GM13977 (cell line): Measurements from ENCODE around the gene CS.
"Not testable (repeated sequence)": the region's sequence is repeated elsewhere in the genome, so short reads cannot be mapped to it uniquely, and the experiment has no call there.

Source experiments
- DNase-seq: peaks from one replicate; pipeline ENCODE4 v3.0.0; 2012; ENCODE audit warnings: low spot score
- in situ Hi-C: fragments of 300-500 bp; cut with MboI; formaldehyde crosslinking; loops from one replicate; pipeline ENCODE4 v1.12.0; 2022; ENCODE audit warnings: low sequenced_read_pairs, low pct_unique_long_range_greater_than_20kb, mixed read lengths, inconsistent platforms; ENCODE audit not compliant: unreplicated experiment
- TF ChIP-seq, protein P1 (sequence below): IDR thresholded peaks from 2 replicates; pipeline ENCODE4 v1.5.1; 2012; ENCODE audit warnings: mild to moderate bottlenecking, control low read depth; ENCODE audit not compliant: insufficient read depth; ENCODE audit errors: extremely low read depth, missing control alignments

Gene CS

DNA sequence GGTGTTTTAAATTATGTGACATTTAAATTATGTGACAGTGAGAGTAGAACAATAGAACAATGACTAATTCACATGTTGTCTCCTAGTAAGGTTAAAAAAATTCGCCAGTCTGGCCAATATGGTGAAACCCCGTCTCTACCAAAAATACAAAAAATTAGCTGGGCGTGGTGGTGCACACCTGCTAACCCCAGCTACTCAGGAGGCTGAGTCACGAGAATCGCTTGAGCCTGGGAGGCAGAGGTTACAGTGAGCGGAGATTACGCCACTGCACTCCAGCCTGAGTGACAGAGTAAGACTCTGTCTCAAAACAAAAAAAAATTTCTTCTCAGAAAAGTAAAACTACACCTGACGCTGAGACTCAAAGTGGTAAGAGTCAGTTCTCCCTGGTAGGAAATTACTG is 2.7 kb downstream of the CS start:
- TF ChIP-seq, protein P1, sequence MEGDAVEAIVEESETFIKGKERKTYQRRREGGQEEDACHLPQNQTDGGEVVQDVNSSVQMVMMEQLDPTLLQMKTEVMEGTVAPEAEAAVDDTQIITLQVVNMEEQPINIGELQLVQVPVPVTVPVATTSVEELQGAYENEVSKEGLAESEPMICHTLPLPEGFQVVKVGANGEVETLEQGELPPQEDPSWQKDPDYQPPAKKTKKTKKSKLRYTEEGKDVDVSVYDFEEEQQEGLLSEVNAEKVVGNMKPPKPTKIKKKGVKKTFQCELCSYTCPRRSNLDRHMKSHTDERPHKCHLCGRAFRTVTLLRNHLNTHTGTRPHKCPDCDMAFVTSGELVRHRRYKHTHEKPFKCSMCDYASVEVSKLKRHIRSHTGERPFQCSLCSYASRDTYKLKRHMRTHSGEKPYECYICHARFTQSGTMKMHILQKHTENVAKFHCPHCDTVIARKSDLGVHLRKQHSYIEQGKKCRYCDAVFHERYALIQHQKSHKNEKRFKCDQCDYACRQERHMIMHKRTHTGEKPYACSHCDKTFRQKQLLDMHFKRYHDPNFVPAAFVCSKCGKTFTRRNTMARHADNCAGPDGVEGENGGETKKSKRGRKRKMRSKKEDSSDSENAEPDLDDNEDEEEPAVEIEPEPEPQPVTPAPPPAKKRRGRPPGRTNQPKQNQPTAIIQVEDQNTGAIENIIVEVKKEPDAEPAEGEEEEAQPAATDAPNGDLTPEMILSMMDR = no peak
- in situ Hi-C loops = no loop called here
- DNase-seq = no peak

DNA sequence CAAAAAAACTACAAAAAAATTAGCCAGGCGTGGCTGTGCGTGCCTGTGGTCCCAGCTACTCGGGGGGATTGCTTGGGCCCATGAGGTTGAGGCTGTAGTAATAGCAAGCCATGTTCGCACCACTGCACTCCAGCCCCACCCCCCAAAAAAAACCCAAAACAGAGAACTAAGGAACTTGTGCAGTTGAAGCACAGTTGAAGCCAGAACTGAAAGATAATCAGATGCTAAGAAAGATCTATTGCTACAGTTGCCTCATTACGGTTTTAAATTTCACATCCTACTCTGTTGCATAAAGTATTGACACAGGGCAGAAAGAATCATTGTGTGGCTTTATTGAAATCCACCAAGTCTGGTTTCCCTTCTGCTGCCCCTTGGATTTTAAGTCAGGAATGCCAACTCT is 3.8 kb downstream of the CS start:
- in situ Hi-C loops = no loop called here
- TF ChIP-seq, protein P1 = no peak
- DNase-seq = no peak

DNA sequence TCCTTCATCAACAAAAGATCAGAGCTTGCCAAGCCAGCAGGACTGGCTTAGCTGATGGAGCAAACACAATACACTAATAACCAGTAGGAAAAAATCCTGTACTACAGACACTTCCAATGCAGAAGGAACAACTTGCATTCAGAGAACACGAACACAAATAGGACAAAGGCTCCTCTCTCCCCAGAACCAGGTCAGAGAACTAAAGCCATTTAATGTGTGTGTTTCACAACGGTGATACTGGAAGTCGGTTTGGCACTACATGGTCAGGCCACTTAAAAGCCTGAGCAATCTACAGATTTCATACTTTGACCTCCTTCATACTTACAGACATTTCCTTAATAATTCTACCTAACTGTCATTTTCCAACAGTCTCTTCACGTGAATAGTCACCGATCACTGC is 6.3 kb downstream of the CS start:
- TF ChIP-seq, protein P1 = no peak
- no peak for DNase-seq
- in situ Hi-C loops = no loop called here

DNA sequence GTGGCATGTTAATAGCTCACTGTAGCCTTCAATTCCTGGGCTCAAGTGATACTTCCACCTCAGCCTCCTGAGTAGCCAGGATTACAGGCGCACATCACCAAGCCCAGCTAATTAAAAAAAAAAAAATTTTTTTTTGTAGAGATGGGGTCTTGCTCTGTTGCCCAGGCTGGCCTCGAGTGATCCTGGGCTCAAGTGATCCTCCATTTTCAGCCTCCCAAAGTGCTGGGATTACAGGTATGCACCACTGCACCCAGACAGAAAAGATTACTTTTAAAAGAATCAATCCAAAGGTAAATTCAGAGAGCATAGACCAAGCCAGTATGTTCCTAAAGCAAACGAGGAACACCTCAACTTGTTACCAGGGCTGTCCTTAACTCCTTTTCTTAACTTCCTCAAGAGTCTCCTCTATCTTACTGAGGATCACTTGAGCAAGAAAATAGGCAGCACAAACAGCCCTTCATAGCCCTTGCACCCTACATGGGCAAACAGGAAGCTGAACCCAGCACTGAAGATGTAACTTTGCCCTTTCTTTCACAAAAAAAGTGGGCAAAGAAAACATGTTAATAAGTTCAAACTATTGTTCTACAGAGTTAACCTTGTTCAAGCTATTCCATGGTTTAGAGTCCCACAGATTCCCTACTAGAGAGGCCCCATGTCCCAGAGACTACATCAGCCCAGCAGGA is 11.3 kb downstream of the CS start:
- in situ Hi-C loops = no loop called here
- TF ChIP-seq, protein P1 = no peak
- no peak for DNase-seq

DNA sequence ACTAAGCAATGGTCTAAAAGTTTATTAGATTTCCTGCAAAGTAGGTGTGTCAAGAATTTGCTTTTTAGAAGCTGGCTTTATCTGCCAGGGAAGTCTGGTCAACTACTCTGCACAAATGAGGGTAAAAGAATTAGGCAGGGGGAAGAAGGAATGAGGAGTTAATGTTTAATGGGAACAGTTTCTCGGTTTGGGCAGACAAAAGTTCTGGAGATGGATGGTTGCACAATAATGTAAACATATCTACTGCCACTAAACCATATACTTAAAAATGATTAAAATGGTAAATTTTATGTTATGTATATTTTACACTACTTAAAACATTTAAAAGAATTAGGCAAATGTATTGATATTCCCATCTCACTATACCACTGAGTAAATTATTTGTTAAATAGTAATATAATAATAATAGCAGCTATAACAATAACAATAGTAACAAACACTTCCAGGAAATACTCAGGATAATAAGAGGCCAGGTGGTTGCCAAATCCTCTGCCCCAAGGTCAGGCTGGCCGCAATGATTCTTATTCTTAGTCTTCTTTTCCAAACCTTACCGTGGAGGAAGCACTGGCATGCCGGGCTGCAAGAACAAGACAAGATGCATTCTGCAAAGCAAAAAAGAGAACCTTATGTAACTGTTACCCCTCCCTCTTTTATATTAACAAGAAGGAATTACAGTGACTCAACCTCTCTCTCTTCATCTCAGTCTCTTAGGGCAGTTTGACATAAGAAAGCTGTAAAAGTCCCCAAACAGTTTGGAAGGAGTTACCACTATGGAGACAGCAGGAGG is 13.9 kb downstream of the CS start:
- TF ChIP-seq, protein P1 = no peak
- in situ Hi-C loops = no loop called here
- DNase-seq = no peak

DNA sequence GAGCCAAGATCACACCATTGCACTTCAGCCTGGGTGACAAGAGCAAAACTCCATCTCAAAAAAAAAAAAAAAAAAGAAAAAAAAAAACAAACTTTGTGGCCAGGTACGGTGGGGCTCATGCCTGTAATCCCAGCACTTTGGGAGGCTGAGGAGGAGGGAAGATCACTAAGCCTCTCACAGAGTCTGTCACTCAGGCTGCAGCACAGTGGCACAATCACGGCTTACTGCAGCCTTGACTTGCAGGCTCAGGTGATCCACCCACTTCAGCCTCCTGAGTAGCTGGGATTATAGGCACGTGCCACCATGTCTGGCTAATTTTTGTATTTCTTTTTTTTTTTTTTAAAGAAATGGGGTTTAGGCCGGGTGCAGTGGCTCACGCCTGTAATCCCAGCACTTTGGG is 15.9 kb downstream of the CS start:
- in situ Hi-C loops, DNase-seq: not testable (repeated sequence)

DNA sequence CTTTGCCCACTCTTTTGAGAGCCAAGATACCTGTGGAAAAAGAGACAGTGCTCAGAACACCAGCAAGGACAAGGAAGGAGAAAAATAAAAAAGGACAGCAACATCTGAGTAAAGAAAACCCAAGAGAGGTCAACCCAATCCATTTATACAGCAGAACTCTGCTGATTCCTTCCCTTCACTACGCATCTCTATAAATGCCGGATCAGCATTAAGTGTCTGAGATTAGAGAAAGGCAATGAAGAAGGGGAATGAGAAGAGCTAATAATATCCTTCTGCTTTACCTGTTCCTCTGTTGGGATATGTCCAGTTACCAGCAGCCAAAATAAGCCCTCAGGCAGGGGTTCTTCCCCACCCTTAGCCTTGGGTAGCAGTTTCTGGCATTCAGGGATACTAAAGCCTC is 17.6 kb downstream of the CS start:
- in situ Hi-C loops = no loop called here
- DNase-seq = no peak
- TF ChIP-seq, protein P1 = no peak
